HG02678 (cell line): Measurements from ENCODE around the gene HMCES.
"Not testable (repeated sequence)": the region's sequence is repeated elsewhere in the genome, so short reads cannot be mapped to it uniquely, and the experiment has no call there.

Experiments used
- ATAC-seq: cut with Tn5 transposase; IDR thresholded peaks from one replicate; pipeline ENCODE4 v1.9.1; 2021; ENCODE audit warnings: mild to moderate bottlenecking, moderate library complexity; ENCODE audit not compliant: unreplicated experiment

Gene HMCES

DNA sequence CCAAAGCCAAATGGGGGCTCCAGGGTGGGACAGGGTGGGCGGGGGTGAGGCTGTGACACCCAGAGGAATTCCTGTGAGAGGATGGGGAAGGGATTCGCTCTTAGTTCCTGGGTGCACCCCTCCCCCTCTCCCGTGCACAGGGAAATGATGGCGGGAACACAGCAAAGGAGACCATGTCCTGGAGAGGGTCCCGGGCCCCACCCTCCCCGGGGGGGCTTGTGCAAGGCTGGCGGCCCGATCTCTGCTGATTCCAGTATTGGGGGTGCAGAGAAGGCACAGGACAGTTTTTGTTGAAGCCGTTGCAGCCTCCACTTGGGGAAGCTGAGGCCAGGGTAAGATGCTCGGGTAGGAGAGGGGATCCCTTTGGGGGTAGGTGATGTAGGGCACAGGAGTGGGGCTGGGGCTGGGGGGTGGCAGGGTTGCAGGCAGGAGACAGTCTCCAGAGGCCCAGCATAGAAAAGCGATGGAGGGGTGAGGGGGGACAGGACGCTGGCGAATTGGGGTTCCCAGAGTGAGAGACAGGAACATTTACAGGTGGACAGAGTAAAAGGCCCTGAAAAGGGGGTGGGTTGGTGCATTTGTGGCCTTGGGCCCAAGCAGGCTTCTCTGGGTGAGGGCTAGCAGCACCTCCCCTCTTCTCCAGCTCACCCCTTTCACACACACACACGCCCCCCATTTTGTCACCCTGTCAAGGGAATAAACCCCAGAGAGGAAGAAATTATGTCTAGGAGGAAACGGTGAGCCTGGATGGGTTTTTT is 38.5 kb downstream of the HMCES start:
- no peak for ATAC-seq

DNA sequence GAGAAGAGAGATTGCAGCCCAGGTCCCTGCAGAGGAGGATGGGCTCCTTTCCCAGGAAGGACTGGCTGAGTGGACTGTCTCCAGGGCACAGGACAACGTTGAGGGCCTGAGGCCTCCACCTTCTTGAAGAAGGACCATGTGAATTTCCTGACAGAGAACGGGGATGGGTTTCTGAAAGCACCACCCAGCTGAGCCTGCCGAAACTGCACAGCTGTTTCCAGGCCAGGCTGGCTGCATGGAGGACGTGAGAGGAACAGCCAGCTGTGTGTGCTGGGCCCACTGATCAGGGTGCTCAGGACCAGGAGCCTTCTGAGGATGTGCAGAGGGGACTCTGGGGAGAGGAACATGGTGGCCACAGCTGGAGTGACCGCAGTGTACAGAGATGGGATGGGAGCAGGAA is 39.2 kb downstream of the HMCES start:
- ATAC-seq: no peak

DNA sequence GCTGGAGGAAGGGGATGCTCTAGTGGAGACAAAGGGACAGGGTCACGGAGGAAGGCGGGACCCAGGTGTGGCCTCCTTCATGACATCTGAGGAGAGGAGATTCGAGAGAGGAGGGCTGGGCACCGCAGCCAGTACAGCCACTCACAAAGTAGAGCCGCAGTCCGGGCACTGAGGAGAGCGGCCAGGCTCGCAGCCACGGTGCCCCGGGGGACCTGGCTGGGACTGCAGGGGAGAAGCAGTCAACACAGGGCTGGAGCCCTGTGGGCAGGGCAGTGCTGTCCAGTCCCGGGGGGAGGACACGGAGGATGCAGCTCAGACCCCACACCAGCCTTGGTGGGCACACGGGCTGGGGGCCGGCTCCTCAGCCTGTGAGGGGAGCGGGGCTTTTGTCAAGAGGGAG is 40.3 kb downstream of the HMCES start:
- no peak for ATAC-seq

DNA sequence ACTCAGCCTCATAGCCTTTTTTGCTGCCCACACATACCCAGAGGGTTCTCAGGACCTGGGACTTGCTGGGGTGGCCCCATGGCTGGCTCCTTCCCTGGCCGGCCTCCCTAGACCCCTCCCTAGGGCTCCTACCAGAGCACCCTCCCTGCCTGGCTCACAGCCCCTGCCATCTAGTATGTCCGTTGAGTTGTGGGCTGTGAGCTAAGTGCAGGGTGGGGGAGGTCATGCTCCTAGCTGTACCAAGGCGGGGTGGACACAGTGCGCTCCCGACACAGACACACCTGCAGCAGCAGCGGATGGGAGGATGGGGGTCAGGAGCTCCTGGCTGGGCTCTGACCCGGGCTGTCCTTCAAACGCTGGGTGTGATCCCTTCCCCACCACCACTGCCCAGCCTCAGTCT is 41.6 kb downstream of the HMCES start:
- no peak for ATAC-seq

DNA sequence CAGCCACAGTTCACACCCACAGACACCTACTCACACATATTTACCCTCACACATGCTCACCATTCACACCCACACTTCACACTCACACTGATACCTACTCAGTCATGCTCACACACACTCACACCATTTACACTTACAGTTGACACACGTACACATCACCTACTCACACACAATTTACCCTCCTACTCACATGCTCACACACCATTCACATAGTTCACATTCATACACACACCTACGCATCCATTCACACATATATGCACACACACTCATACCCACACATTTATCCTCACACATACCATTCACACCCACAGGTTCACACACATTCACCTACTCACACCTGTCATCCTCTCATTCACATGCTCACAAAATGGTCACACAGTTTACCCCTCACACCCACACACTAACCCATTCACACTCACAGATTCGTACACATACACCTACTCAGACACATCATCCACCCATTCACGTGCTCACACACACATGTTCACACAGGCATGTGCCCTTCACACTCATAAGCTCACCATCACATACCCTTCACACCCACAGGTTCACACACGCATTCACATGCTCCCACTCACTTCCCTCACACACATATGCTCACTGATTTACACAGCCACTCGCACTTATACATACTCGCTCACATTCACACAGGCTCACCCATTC is 42.3 kb downstream of the HMCES start:
- no peak for ATAC-seq

- ATAC-seq: no peak
Observed at GRCh38 chr3:129321887-129322286, 43.2 kb downstream of the HMCES start.

DNA sequence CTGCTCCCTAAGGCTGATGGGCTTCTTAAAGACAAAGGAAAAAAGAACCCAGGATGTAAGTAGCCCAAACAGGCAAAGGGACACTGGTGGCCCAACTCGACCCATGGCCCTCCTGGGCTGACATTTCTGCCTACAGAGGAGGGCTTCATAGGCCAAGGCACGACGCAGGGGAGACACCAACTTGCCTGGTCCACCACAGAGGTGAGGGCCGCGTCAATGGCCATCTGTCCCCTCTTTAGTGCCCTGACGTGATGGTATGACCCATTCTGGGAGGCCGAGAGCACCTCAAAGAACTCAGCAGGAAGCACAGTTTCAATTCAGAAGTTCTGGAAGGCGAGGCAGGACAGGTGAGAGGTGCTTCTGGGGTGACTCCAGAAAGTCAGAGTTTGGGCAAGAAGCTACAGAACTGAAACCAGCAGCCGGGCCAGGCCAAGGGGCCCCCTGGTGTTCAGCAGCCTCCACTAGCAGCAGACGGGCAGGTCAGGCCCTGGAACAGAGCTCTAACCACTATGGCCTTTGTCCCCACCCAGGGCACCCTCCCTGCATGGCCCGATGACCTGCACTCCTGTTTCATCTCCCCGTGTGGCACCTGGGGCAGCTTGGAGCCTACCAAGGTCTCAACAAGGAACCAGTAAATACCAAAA is 45.1 kb downstream of the HMCES start:
- peak; percentile 44 for ATAC-seq

DNA sequence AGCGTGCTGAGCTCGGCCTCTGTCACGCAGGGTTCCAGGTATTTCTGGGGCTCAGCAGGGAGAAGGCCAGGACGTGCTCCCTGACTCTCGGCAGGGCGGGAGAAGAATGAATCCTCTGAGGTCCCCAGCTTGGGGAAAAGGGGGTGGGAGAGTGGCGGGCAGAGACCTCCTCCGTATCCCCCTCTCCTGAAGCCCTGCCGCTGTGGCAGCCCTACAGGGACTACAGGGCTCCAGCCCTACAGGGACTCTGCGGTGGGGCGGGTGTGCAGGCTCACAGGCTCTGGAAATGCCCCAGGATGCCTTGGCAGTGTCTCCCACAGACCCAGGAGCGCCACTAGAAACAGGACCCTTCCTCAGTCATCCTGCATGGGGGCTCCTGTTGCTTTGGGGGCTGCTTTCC is 46.2 kb downstream of the HMCES start:
- ATAC-seq: no peak

- ATAC-seq: no peak
Observed at GRCh38 chr3:129325383-129325782, 46.7 kb downstream of the HMCES start.

- ATAC-seq: no peak
Observed at GRCh38 chr3:129326138-129326537, 47.5 kb downstream of the HMCES start.

- ATAC-seq: no peak
Observed at GRCh38 chr3:129326595-129326994, 47.9 kb downstream of the HMCES start.

GRCh38 chr3:129327510-129327909 is 48.8 kb downstream of the HMCES start:
- ATAC-seq: no peak

DNA sequence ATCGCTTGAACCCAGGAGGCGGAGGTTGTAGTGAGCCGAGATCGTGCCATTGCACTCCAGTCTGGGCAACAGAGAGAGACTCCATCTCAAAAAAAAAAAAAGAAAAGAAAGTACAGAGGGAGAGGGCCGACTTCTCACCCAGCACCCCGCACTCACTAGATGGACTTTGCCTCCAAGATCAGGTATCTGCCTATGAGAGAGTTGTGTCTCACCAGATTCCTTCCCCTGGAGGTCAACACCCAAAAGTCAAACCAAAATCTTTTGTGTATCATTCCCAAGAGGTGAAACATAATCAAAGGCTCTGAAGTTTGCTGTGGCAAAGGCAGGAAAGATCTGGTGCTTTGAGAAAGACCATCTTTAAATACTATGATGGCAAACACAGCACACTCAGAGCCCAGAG is 51.2 kb downstream of the HMCES start:
- ATAC-seq: no peak

- ATAC-seq: no peak
Observed at GRCh38 chr3:129330409-129330808, 51.7 kb downstream of the HMCES start.

DNA sequence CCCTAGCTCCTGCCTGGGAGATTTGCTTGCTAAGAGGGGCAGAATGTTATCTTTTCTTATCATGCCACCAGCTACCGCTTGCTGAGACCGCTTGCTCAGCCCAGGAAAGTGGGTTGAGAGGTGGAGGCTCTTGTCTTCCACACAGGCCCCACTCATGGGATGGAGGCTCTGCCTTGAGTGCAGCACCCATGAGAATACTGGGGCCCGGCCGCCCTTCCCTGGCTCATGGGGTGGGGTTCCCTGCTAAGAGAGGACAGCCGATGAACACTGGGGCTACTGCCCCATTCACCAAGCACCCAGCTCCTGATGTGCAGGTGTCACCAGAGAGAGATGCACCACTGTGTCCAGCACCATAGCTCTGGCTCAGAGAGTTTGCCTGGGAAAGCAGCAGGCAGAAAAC is 55.2 kb downstream of the HMCES start:
- no peak for ATAC-seq

DNA sequence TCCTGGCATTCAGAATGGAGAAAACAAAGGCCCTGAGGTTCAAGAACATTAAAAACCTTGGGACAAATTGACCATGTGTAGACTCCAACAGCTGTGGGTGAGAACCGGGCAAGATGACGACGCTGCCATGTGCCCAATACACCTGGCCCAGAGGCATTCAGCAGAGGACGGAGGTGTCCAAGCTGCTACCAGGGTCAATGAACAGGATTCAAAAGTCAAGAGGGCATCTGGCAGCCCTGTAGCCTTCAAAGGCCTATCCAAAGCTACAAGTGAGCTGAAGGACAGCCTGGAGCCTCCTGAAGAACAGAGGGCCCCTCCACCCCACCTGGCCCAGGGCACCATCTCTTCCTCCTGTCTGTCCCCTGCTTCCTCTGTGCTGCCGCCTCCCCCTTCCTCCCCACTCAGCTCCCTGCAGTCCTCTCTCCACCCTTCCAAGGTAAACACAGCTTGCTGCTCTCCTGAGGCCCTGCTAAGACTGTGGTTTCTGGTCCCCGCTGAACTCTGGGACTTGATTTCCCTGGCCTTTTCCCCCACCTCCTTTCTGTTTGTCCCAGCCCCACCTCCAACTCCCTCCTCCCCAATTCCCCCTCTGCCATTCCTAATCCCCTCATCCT is 57.5 kb downstream of the HMCES start:
- ATAC-seq: no peak

GRCh38 chr3:129337719-129338118 is 59.0 kb downstream of the HMCES start:
- ATAC-seq: not testable (repeated sequence)

- ATAC-seq: not testable (repeated sequence)
Observed at GRCh38 chr3:129339186-129339585, 60.5 kb downstream of the HMCES start.

GRCh38 chr3:129339833-129340232 is 61.2 kb downstream of the HMCES start:
- ATAC-seq: not testable (repeated sequence)

- no peak for ATAC-seq
Observed at GRCh38 chr3:129341331-129342141, 62.9 kb downstream of the HMCES start.
